GM18520 (cell line): ENCODE measurements around the gene SH3BP1.

Experiments
- ATAC-seq: cut with Tn5 transposase; IDR thresholded peaks from one replicate; pipeline ENCODE4 v1.9.1; 2021; ENCODE audit not compliant: unreplicated experiment

Gene SH3BP1

DNA sequence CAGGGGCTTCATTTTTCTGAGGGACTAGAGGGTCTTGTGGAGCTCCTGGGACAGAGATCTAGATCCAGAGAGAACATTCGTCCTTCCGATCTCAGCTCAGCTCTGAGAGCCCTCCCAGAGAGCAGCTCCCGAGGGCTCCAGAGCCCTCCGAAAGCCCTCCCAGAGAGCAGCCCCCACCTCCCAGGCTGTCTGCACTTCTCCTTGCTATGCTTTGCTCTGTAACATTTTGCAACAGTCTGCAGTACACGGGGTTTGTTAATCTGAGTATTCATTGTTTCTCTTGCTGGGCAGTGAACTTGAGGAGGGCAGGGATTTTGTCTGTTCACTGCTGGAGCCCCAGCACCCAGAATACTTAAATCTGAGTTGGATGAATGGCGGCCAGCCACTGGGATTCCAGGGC is 28.3 kb upstream of the SH3BP1 start:
- no peak for ATAC-seq

GRCh38 chr22:37616201-37617083 is 23.0 kb upstream of the SH3BP1 start:
- ATAC-seq: no peak

GRCh38 chr22:37617431-37617830 is 22.0 kb upstream of the SH3BP1 start:
- no peak for ATAC-seq

GRCh38 chr22:37618072-37618656 is 21.3 kb upstream of the SH3BP1 start:
- ATAC-seq: no peak

GRCh38 chr22:37618674-37619073 is 20.8 kb upstream of the SH3BP1 start:
- ATAC-seq: no peak

DNA sequence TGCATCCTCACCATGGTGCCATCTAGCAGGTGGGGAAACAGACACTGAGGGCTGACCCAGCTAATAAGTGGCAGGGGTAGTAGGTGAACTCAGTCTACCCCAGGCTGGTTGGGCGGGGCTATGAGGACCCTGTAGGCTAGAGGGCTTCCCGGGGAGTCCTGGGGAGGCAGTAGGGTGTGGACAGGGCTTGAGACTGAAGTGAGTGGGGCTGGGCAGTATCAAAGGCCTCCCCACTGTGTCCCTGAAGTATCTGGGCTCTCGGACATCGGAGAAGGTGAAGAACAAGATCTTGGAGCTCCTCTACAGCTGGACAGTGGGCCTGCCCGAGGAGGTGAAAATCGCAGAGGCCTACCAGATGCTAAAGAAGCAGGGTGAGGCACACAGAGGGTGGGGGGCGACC is 19.5 kb upstream of the SH3BP1 start:
- ATAC-seq: no peak

- no peak for ATAC-seq
Observed at GRCh38 chr22:37621352-37621860, 18.1 kb upstream of the SH3BP1 start.

- ATAC-seq: no peak
Observed at GRCh38 chr22:37623075-37624016, 16.1 kb upstream of the SH3BP1 start.

DNA sequence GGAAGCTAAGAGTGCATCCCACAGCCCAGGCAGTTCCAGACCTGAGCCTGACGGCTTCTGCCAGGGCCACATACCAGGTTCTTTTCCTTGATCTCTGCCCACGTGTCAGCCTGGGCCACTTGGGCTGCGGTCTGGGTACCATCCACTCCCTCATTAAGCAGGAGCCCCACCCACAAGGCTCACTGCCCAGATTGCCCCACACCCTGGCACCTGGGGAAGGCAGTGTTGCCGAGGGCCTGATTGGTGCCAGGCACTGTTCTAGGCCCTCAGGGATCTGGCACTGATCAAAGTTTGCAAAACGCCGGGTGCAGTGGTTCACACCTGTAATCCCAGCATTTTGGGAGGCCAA is 15.5 kb upstream of the SH3BP1 start:
- ATAC-seq: no peak

- ATAC-seq: no peak
Observed at GRCh38 chr22:37624876-37625275, 14.6 kb upstream of the SH3BP1 start.

- ATAC-seq: no peak
Observed at GRCh38 chr22:37625737-37626136, 13.7 kb upstream of the SH3BP1 start.

GRCh38 chr22:37626144-37626543 is 13.3 kb upstream of the SH3BP1 start:
- no peak for ATAC-seq

GRCh38 chr22:37626556-37627075 is 12.9 kb upstream of the SH3BP1 start:
- no peak for ATAC-seq

DNA sequence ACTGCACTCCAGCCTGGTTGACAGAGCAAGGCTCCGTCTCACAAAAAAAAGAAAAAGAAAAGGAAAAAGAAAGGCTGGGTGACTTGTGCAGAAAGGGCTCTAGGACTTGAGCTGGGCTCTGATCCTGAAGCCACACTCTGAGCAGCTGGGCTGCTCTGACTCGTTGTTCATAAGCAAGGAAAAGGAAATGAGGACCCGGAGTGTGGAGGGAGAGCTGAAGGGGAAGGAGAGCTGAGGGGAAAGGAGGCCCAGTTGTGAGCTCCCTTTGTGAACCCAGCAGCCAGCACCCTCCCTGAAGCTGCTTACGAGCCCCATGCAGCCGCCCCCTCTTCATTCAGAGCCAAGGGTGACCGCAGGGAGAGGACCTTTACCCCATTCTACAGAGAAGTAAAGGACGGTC is 12.3 kb upstream of the SH3BP1 start:
- ATAC-seq: no peak

GRCh38 chr22:37627545-37627944 is 11.9 kb upstream of the SH3BP1 start:
- no peak for ATAC-seq

- ATAC-seq: no peak
Observed at GRCh38 chr22:37628830-37629229, 10.6 kb upstream of the SH3BP1 start.

DNA sequence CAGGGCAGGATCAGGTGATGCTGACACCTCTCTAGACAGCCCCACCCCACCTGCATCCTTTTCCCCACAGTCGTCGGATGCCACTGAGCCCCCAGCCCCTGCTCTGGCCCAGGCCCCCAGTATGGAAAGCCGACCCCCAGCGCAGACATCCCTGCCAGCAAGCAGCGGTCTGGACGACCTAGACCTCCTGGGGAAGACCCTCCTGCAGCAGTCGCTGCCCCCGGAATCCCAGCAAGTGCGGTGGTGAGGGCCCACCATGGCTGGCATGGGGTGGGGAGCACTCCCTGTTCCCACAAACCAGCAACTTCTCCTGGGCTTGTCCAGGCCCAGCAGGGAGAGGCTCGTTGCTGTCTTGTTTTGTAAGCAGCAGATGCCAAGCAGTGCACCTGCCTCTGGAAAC is 9.5 kb upstream of the SH3BP1 start:
- ATAC-seq: no peak

DNA sequence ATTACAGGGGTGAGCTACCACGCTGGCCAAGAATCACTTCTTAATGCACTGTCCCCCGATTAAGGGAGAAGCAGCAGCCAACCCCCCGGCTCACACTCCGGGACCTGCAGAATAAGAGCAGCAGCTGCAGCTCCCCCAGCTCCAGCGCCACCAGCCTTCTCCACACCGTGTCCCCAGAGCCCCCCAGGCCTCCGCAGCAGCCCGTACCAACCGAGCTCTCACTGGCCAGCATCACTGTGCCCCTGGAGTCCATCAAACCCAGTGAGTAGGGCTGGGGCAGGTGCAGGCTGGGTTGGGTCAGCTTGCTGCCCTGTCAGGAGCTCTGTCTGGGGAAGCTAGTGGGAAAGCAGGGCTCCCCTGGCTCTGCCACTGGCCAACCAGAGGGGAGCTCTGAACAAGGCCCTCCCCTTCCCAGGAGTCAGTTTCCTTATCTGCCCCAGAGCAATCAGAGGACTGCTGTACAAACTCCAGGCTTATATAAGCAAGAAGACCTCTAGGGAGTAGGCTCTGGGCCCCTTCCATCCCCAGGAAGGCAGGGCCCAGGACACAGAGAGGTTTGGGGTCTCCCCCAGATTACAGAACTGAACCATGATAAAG is 8.5 kb upstream of the SH3BP1 start:
- no peak for ATAC-seq

- no peak for ATAC-seq
Observed at GRCh38 chr22:37631448-37632173, 7.9 kb upstream of the SH3BP1 start.
